DND-41 (cell line): ENCODE measurements around the gene DRC7.

Source experiments
- ATAC-seq: fragments of 200-7000 bp; cut with Tn5 transposase; 3 replicates; pipeline ENCODE4 v1.9.1; 2021; ENCODE audit warnings: low read depth; ENCODE audit not compliant: insufficient read depth
- DNase-seq: peaks from one replicate; pipeline ENCODE4 v3.0.0-alpha.2; 2020
- H2AFZ ChIP-seq: 2 replicates; pipeline ENCODE4 v1.6.0; 2012; ENCODE audit warnings: low read depth, low read length
- H3K27ac ChIP-seq: 2 replicates; pipeline ENCODE4 v1.5.1; 2012; ENCODE audit warnings: low read length, inconsistent platforms
- H3K27me3 ChIP-seq: fragments of 200-600 bp; sonication (generic); 2 replicates; pipeline ENCODE4 v1.6.0; 2012; ENCODE audit warnings: low read length, mild to moderate bottlenecking, inconsistent platforms; ENCODE audit not compliant: insufficient read depth, poor library complexity
- H3K36me3 ChIP-seq: 2 replicates; pipeline ENCODE4 v1.5.1; 2012; ENCODE audit warnings: low read length, inconsistent platforms; ENCODE audit not compliant: insufficient read depth
- H3K4me1 ChIP-seq: 2 replicates; pipeline ENCODE4 v1.5.1; 2012; ENCODE audit warnings: mild to moderate bottlenecking, low read length; ENCODE audit not compliant: insufficient read depth
- H3K4me2 ChIP-seq: 2 replicates; pipeline ENCODE4 v1.6.0; 2012; ENCODE audit warnings: mild to moderate bottlenecking, moderate library complexity, low read length, inconsistent platforms; ENCODE audit not compliant: insufficient read depth
- H3K4me3 ChIP-seq, 2 experiments: fragments of 200-600 bp in 1 of 2; shearing (Covaris generic) in 1 of 2; 2 replicates each; pipeline ENCODE4 v1.5.1; 2012 to 2016; ENCODE audit warnings: inconsistent platforms in 2 of 2, low read length in 2 of 2, mild to moderate bottlenecking in 2 of 2, low read depth in 1 of 2, moderate library complexity in 1 of 2
- H3K79me2 ChIP-seq: 2 replicates; pipeline ENCODE4 v1.6.0; 2012; ENCODE audit warnings: low read length, inconsistent platforms; ENCODE audit not compliant: insufficient read depth
- H3K9ac ChIP-seq: 2 replicates; pipeline ENCODE4 v1.6.0; 2012; ENCODE audit warnings: low read depth, mild to moderate bottlenecking, inconsistent platforms, low read length, moderate library complexity
- H3K9me3 ChIP-seq: 2 replicates; pipeline ENCODE4 v1.5.1; 2012; ENCODE audit warnings: low read length, moderate library complexity, mild to moderate bottlenecking, inconsistent platforms; ENCODE audit not compliant: insufficient read depth, severe bottlenecking
- H4K20me1 ChIP-seq: 2 replicates; pipeline ENCODE4 v1.6.0; 2012; ENCODE audit warnings: low read length; ENCODE audit not compliant: insufficient read depth
- CTCF ChIP-seq: IDR thresholded peaks from 2 replicates; pipeline ENCODE4 v1.5.1; 2012; ENCODE audit warnings: borderline replicate concordance, low read length, moderate library complexity, mild to moderate bottlenecking; ENCODE audit not compliant: poor library complexity, severe bottlenecking; ENCODE audit errors: extremely low read depth
- EZH2 ChIP-seq: IDR thresholded peaks from 3 replicates; pipeline ENCODE4 v1.6.1; 2012; ENCODE audit warnings: borderline replicate concordance, low read depth, mild to moderate bottlenecking, moderate library complexity, low read length, inconsistent platforms; ENCODE audit not compliant: severe bottlenecking

DRC7 gene

GRCh38 chr16:57698812-57699405 lies 4.3 kb downstream of the DRC7 start:
- TF ChIP-seq EZH2 (no peak), CTCF (no peak)
- no peak for DNase-seq
- Histone ChIP-seq H3K9ac (no peak overlapping the region), H3K4me3 (no peak overlapping the region), H3K79me2 (no peaks in the 10 kb centered on the region), H3K27ac (no peak overlapping the region), H4K20me1 (no peaks in the 10 kb centered on the region), H3K27me3 (no peaks in the 10 kb centered on the region), H3K9me3 (no peaks in the 10 kb centered on the region), H3K4me1 (peaks cover 8% of the 10 kb centered on the region), H3K4me2 (no peak overlapping the region), H2AFZ (no peak overlapping the region), H3K36me3 (no peaks in the 10 kb centered on the region)
- no peak for ATAC-seq

GRCh38 chr16:57699481-57699880 lies 4.9 kb downstream of the DRC7 start:
- no peak overlapping the region for H3K27ac ChIP-seq
- peaks cover 7% of the 10 kb centered on the region for H3K4me1 ChIP-seq
- H3K27me3 ChIP-seq = no peaks in the 10 kb centered on the region
- H2AFZ ChIP-seq = no peak overlapping the region
- H3K9ac ChIP-seq = no peak overlapping the region
- H3K36me3 ChIP-seq = no peaks in the 10 kb centered on the region
- H3K9me3 ChIP-seq = no peaks in the 10 kb centered on the region
- no peaks in the 10 kb centered on the region for H3K79me2 ChIP-seq
- TF ChIP-seq CTCF (no peak), EZH2 (no peak)
- H4K20me1 ChIP-seq = no peaks in the 10 kb centered on the region
- ATAC-seq = no peak
- DNase-seq = no peak
- no peak overlapping the region for H3K4me2 ChIP-seq
- no peak overlapping the region for H3K4me3 ChIP-seq

GRCh38 chr16:57699899-57700298 lies 5.3 kb downstream of the DRC7 start:
- H3K4me1 ChIP-seq = peaks cover 3% of the 10 kb centered on the region
- no peaks in the 10 kb centered on the region for H3K79me2 ChIP-seq
- no peak overlapping the region for H3K4me3 ChIP-seq
- H3K27ac ChIP-seq = no peak overlapping the region
- no peaks in the 10 kb centered on the region for H3K27me3 ChIP-seq
- no peak overlapping the region for H3K4me2 ChIP-seq
- H4K20me1 ChIP-seq = no peaks in the 10 kb centered on the region
- no peak for TF ChIP-seq CTCF
- TF ChIP-seq EZH2 = no peak
- ATAC-seq = no peak
- H3K9me3 ChIP-seq = no peaks in the 10 kb centered on the region
- DNase-seq = no peak
- no peak overlapping the region for H3K9ac ChIP-seq
- H2AFZ ChIP-seq = no peak overlapping the region
- H3K36me3 ChIP-seq = no peaks in the 10 kb centered on the region
